Measurements from ENCODE around the gene KIAA0319L. TPM values are rescaled to one million over a fixed set of nuclear protein-coding genes. Genes with fewer than 3 reads are reported as not detected.

KIAA0319L gene
- total RNA-seq, 1 donor from 2014 or later, result 48.6 TPM

- H3K4me1 Mint-ChIP-seq (ENCODE audit: unreplicated experiment), result peaks cover 17% of the 10 kb centered on the region
Observed at GRCh38 chr1:35574655-35575415, 17.6 kb upstream of the KIAA0319L start.

GRCh38 chr1:35574125-35574654 is 17.0 kb upstream of the KIAA0319L start:
- Mint-ChIP-seq H3K9me3 (no peaks in the 10 kb centered on the region), H3K27ac (no peak overlapping the region)

More at GRCh38 chr1:35574655-35575415, 17.6 kb upstream of the KIAA0319L start:
- H3K27ac Mint-ChIP-seq, result peak overlapping the region; percentile 65
- peaks cover 76% of the 10 kb centered on the region for H3K27me3 Mint-ChIP-seq
- H3K9me3 Mint-ChIP-seq, result no peaks in the 10 kb centered on the region
- TF ChIP-seq, protein P1, sequence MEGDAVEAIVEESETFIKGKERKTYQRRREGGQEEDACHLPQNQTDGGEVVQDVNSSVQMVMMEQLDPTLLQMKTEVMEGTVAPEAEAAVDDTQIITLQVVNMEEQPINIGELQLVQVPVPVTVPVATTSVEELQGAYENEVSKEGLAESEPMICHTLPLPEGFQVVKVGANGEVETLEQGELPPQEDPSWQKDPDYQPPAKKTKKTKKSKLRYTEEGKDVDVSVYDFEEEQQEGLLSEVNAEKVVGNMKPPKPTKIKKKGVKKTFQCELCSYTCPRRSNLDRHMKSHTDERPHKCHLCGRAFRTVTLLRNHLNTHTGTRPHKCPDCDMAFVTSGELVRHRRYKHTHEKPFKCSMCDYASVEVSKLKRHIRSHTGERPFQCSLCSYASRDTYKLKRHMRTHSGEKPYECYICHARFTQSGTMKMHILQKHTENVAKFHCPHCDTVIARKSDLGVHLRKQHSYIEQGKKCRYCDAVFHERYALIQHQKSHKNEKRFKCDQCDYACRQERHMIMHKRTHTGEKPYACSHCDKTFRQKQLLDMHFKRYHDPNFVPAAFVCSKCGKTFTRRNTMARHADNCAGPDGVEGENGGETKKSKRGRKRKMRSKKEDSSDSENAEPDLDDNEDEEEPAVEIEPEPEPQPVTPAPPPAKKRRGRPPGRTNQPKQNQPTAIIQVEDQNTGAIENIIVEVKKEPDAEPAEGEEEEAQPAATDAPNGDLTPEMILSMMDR (conservative IDR thresholded peaks at IDR 0.05), result no peak
- peak overlapping the region; percentile 81 for H3K4me3 Mint-ChIP-seq
- DNase-seq (ENCODE audit: extremely low spot score, unreplicated experiment), result no peak
- H3K36me3 Mint-ChIP-seq, result no peaks in the 10 kb centered on the region

GRCh38 chr1:35573198-35574124 is 16.3 kb upstream of the KIAA0319L start, which contains the start of gene TFAP2E:
TFAP2E (plus strand) TSS chr1:35573314; CDS start chr1:35573578, 264 bp downstream.
- DNase-seq (ENCODE audit: extremely low spot score, unreplicated experiment), result no peak
- Mint-ChIP-seq H3K27me3 (peaks cover 84% of the 10 kb centered on the region), H3K9me3 (no peaks in the 10 kb centered on the region), H3K4me1 (ENCODE audit: unreplicated experiment) (peaks cover 15% of the 10 kb centered on the region), H3K27ac (no peak within 1 kb of the TSS), H3K4me3 (peak within 1 kb of the TSS; percentile 69), H3K36me3 (no peaks in the 10 kb centered on the region)
- TF ChIP-seq, protein P1 (conservative IDR thresholded peaks at IDR 0.05), result no peak

More at GRCh38 chr1:35574125-35574654, 17.0 kb upstream of the KIAA0319L start:
- Mint-ChIP-seq H3K36me3 (no peaks in the 10 kb centered on the region), H3K27me3 (peaks cover 81% of the 10 kb centered on the region), H3K4me3 (peak overlapping the region; percentile 61), H3K4me1 (ENCODE audit: unreplicated experiment) (peaks cover 17% of the 10 kb centered on the region)
- TF ChIP-seq, protein P1 (conservative IDR thresholded peaks at IDR 0.05), result no peak
- DNase-seq (ENCODE audit: extremely low spot score, unreplicated experiment), result no peak

DNA sequence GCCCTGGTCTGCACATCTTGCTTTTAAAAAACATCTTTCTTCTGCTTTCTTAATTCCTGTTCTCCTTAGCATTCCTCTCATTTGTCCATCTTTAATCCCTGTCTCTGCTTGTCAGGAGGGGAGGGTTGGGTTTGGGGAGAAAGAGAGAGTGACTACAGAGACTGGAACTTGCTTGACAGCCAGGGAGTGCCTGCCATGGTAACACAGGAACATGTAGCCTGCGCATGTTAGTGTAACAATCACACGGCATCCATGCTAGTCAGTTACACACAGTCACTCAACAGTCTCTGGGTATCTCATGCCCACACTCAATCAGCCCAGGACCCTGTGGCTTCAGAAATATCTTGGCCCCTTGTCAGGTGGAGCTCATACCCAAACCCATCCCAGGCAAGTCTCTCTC is 15.1 kb upstream of the KIAA0319L start:
- no peak overlapping the region for H3K27ac Mint-ChIP-seq
- TF ChIP-seq, protein P1 (conservative IDR thresholded peaks at IDR 0.05), result no peak
- peaks cover 7% of the 10 kb centered on the region for H3K4me1 Mint-ChIP-seq (ENCODE audit: unreplicated experiment)
- H3K36me3 Mint-ChIP-seq, result no peaks in the 10 kb centered on the region
- no peak for DNase-seq (ENCODE audit: extremely low spot score, unreplicated experiment)
- H3K4me3 Mint-ChIP-seq, result peak overlapping the region; percentile 69
- no peaks in the 10 kb centered on the region for H3K9me3 Mint-ChIP-seq
- peaks cover 75% of the 10 kb centered on the region for H3K27me3 Mint-ChIP-seq

DNA sequence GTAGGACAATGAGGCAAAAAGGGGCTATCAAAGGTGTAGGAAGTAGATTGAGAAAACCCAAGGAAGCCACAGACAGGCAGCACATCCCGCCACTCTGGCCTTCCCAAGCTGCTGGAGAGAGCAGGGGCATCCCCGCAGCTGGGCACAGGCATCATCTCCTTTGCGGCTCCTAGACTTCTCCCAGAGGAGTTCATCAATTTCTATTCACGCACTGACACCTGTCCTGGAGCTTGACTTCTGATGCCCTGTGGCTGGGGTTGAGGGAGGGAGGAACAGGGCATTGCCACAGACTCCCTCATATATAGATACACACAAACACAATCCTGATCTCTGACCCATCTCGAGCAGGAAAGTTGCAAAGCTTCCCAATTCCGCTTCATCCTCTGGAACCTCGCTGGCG is 14.1 kb upstream of the KIAA0319L start:
- TF ChIP-seq, protein P1 (conservative IDR thresholded peaks at IDR 0.05), result no peak
- no peak overlapping the region for H3K27ac Mint-ChIP-seq
- H3K9me3 Mint-ChIP-seq, result no peaks in the 10 kb centered on the region
- no peak for DNase-seq (ENCODE audit: extremely low spot score, unreplicated experiment)
- peaks cover 7% of the 10 kb centered on the region for H3K4me1 Mint-ChIP-seq (ENCODE audit: unreplicated experiment)
- H3K36me3 Mint-ChIP-seq, result no peaks in the 10 kb centered on the region
- no peak overlapping the region for H3K4me3 Mint-ChIP-seq
- H3K27me3 Mint-ChIP-seq, result peaks cover 69% of the 10 kb centered on the region
